GM19324 (cell line): ENCODE results near the gene C16orf90.
"Not testable (repeated sequence)": the region's sequence is repeated elsewhere in the genome, so short reads cannot be mapped to it uniquely, and the experiment has no call there.

Experiments used
- ATAC-seq: cut with Tn5 transposase; IDR thresholded peaks from one replicate; pipeline ENCODE4 v1.9.1; 2021; ENCODE audit warnings: mild to moderate bottlenecking, moderate library complexity; ENCODE audit not compliant: unreplicated experiment, low FRiP score

Gene C16orf90

GRCh38 chr16:3495176-3495575 is at the start of gene C16orf90:
TSS of gene C16orf90 (minus strand) at chr16:3495489. CDS start at chr16:3495421, 68 bp downstream.
- ATAC-seq: no peak

- no peak for ATAC-seq
These were observed 47.5 kb upstream of the C16orf90 start for GRCh38 chr16:3542601-3543373.

GRCh38 chr16:3541527-3542155 is 46.4 kb upstream of the C16orf90 start:
- no peak for ATAC-seq

- ATAC-seq: no peak
These were observed 42.9 kb upstream of the C16orf90 start for GRCh38 chr16:3538222-3538621.

GRCh38 chr16:3536851-3537250 is 41.6 kb upstream of the C16orf90 start:
- ATAC-seq: no peak

- ATAC-seq: no peak
These were observed 41.0 kb upstream of the C16orf90 start for GRCh38 chr16:3536271-3536731.

GRCh38 chr16:3534126-3534525 is 38.8 kb upstream of the C16orf90 start:
- no peak for ATAC-seq

GRCh38 chr16:3532741-3533140 is 37.5 kb upstream of the C16orf90 start:
- no peak for ATAC-seq

GRCh38 chr16:3530371-3530914 is 35.2 kb upstream of the C16orf90 start:
- ATAC-seq: no peak

- no peak for ATAC-seq
These were observed 33.9 kb upstream of the C16orf90 start for GRCh38 chr16:3529175-3529574.

- ATAC-seq: no peak
These were observed 33.1 kb upstream of the C16orf90 start for GRCh38 chr16:3528406-3528805.

GRCh38 chr16:3527216-3527829 is 32.0 kb upstream of the C16orf90 start:
- not testable (repeated sequence) for ATAC-seq

- ATAC-seq: no peak
These were observed 30.7 kb upstream of the C16orf90 start for GRCh38 chr16:3525951-3526350.

GRCh38 chr16:3523281-3523680 is 28.0 kb upstream of the C16orf90 start:
- ATAC-seq: no peak

GRCh38 chr16:3520841-3521240 is 25.6 kb upstream of the C16orf90 start:
- ATAC-seq: no peak

- no peak for ATAC-seq
These were observed 25.1 kb upstream of the C16orf90 start for GRCh38 chr16:3520413-3520812.

- ATAC-seq: no peak
These were observed 24.3 kb upstream of the C16orf90 start for GRCh38 chr16:3519581-3519980.

- no peak for ATAC-seq
These were observed 23.7 kb upstream of the C16orf90 start for GRCh38 chr16:3518986-3519348.

GRCh38 chr16:3518292-3518985 is 23.1 kb upstream of the C16orf90 start:
- no peak for ATAC-seq

GRCh38 chr16:3515897-3516296 is 20.6 kb upstream of the C16orf90 start:
- ATAC-seq: no peak

- ATAC-seq: no peak
These were observed 19.3 kb upstream of the C16orf90 start for GRCh38 chr16:3514621-3515020.
